ENCODE measurements around the gene MRFAP1L1.

The MRFAP1L1 gene

DNA sequence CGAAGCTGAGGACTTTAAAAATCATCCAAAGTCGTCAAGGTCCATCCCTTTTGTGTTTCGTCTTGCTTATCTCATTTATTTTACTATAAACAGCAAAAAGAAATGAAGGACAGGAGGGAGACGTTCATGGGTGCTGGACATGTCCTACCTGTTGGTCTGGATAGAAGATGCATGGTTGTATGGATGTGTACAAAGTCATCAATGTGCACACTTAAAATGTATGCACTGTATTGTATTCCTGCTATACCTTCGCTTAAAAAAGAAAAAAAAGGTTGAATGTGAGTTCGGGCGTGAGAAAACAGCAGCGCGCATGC, 6.0 kb upstream of the MRFAP1L1 start:
- no peak for DNase-seq

DNA sequence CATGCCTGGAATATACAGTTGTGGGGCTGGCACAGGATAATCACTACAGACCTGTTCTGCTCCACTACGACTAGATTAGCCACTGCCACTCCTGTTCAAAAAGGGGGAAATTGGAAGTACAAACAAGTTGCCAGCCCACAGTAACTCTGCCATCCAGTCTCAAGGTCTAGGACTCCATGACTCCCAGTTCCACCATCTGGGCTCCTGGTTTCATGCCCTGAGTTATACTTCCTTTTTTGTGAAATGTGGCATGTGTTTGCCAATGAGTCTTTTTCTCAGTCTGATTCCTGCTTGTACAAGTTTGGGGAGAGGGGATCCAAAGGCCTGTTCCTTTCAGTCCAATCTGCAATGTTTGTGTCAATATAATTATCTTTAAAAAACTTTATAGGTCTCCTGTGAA, 5.3 kb upstream of the MRFAP1L1 start:
- DNase-seq = no peak

DNA sequence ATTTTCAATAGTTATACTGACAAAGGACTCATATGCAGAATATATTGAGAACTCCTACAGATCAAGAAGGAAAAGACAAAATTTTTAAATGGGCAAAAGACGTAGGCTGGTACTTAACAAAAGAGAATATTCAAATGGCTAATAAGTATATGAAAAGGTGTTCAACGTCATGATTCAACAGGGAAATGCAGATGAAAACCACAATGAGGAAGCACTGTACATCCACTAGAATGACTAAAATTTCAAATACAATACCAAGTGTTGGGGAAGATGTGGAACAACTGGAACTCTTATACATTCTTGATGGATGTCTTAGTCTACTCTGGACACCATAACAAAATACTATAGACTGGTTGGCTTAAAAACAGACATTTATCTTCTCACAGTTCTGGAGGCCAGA, 1.3 kb upstream of the MRFAP1L1 start:
- no peak for DNase-seq

DNA sequence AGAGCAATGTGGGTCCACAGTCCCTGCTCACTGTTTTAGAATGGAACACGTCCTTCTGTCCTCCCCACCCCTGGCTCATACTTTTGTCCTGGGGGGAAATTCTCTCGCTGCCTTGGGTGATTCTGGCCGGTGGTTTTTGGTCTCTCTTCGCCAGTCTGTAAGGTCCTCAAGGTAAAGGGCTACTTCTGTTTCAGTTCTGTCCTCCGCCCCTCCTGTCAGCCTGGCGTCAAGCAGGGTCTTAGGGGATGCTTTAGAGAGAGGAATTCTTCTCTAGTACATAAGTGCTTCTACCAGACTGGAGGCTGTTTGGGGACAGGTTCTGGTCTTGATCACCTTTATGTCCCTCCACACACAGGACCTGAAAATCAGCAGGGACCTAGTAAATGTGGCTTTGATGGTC, 617 bp upstream of the MRFAP1L1 start:
- no peak for DNase-seq

DNA sequence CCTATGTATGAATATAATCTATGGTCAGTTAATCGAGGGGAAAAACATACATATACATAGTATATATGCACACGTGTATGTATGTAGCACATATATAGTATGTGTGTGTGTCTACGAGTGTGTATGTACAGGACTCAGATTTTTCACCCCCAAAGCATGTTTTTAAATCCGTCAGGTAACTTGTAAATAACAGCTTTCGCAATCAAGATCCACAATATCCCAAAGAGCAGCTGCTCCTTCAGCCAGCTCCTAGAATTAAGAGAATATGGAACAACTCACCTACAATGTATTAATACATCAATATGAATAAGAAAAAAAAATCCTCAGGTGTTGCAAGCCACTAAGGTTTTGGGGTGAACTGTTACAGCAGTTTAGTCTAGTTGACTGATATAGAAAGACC, 3.5 kb downstream of the MRFAP1L1 start:
- no peak for DNase-seq

DNA sequence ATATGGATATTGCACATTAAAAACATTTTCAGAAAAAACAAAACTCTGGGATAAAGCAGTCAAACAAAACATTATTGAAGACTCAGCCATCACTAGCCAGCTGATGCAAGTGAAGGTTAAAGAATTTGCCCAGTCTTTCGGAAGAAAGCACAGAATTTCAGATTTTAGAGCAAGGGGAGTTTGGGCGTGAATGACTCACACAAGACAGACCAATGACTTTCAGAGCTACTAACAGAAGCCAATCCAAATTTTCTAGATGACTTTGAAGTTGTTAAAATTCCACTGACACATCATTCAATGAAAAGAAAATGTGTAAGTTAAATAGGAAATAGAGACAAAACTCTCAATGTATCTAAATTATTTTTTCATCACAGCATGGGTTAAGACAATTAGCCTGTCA, 4.0 kb downstream of the MRFAP1L1 start:
- DNase-seq = no peak

DNA sequence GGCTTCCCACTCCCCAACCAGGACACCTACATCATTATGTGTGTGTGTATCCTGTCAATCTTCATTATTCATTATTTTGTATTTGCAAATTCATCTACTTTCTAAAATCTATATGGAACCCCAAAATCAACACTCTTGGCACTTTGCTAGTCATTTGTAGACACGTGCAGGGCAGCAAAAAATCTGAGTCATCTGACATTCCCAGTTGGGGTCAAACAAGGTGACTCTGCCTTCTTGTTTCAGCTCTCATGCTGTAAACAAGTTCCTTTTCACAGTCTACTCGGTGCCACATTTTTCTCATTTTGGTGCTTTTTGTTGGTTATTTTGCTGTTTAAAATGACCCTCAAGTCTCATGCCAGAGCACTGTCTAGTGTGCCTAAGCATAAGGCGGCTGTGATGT, 5.9 kb downstream of the MRFAP1L1 start:
- no peak for DNase-seq

DNA sequence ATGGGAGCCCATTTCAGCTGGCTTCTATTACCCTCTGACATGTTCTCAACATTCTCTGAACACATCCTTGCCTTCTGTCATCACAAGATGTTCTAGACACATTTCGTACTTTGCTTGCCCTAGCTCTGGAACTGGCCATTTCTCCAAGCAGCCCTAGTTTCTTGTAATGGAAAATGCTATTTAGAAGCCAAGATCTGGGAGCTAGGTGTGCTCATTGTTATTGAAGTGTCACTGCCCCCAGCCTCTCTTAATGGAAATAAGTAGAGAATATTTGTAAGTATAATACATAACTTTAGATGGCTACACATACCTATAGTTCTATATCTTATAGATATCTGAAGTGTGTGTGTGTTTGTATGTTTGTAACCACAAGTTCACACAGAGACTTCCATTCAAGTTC, 6.9 kb downstream of the MRFAP1L1 start:
- no peak for DNase-seq

DNA sequence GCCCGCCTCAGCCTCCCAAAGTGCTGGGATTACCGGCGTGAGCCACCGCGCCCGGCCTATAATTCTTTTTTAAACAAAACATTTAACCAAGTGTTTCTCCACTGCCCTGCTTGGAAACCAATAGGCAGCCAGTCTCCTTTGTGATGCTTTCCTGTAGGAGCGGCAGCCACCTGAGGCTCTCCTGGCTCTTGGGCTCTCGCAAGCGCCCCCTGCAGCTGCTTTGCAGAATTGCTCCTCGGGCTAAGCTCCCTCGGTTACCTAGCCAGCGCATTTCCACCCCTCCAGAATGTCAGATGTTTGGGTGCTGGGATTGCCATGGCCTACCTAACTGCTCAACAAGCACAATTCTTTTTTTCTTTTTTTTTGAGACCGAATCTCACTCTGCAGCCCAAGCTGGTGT, 8.3 kb downstream of the MRFAP1L1 start:
- DNase-seq = no peak

DNA sequence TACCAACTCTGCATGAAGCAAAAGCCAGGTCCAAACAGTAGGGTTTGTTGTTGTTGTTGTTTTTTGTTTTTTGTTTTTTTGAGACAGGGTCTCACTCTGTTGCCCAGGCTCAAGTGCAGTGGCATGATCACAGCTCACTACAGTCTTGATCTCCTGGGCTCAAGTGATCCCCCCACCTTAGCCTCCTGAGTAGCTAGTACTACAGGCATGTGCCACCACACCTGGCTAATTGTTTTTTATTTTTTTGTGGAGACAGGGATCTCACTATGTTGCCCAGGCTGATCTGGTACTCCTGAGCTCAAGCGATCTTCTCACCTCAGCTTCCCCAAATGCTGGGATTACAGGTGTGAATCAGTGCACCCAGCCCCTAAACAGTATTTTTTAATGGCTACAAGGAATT, 9.8 kb downstream of the MRFAP1L1 start:
- DNase-seq = no peak

DNA sequence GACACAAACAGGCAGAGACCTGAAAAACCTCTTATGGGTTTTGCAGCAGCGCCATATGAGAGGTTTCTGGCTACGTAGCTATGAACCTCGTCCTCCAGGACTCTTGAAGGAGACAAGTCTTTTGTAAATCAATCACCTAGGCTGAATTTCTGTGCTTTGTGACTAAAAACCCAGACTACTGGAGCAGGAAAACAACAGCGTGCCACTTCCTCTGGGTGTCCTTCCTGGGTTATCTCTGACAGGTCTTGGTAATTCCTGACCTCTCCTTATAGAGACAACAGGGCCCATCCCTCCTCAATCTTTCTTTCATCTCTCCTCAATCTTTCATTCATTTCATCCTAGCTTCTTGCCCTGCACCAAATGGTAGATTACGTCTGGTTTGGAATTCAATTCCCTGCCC, 10.3 kb downstream of the MRFAP1L1 start:
- no peak for DNase-seq

DNA sequence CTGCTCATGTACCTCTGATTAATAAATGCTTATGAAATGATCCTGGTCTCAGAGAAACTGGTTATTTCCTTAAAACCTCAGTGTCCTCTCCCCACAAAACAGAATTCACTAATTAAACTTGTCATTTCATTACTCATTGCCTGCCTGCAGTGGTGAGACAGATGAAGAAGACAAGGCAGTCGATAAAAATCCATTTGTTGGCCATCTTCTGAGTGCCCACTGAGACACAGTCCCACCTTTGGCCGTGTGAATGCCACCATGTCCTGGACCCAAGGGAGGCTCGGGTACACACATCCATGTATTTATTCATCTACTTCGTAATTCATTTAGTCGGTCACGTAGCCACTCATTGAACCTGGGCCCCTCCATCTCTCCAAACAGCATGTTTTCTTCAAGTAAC, 12.5 kb downstream of the MRFAP1L1 start:
- DNase-seq = no peak

DNA sequence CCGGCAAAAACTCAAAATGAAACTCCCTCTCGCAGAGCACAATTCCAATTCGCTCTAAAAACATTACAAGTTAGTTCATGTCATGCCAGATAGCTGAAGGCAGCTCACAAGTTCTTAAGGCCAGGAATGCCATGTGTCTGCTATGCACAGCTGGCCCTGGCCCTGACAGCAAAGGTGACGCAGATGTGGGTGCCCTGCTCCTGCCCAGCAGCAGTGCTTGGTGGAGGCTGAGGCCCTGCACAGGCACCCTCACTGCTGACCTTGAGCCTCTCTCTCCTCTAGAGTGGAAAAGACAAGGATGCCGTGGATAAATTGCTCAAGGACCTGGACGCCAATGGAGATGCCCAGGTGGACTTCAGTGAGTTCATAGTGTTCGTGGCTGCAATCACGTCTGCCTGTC, 13.1 kb downstream of the MRFAP1L1 start:
- DNase-seq = no peak

DNA sequence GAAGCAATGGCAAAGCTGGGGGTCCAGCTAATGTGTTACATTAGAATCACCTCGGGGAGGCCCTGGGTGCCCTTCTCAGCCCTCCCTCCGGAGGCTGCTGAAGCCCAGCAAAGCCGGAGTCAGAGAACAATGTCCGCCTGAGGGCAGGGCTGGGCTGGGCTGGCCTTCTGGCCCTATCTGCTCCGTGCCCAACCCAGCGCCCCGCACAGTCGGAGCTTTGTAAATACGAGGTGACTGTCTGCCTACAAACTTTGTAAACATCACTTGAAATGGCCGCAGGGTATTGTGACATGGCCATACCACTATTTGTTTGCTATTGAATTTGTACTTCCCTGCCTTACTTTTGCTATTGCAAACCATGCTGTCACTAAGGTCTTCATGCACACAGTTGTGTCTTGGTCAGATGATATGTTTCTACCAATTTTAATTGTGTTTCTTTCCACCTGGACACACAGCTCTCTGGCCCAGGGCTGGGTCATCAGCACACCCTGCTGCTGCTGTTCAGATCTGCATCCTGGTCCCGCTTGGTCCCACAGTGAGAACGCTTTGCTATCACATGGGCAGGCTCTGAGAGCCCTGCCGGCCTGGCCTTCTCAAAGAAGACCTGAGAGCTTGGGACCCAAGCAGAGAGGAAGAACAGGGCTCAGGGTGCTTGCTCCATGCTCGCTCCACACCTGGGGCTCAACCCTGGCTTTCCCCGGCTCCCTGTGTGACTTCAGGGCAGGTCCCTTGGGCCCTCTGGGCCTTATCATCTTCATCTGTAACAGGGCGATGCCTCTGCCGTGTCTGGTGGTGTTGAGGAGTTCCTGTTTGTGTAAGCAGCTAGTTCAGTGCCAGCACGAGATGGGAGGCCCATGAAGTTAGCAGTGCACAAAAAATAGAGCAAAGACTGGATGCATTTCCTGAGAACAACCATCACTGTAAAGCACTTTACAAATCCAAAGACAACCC, 13.7 kb downstream of the MRFAP1L1 start:
- DNase-seq = no peak

DNA sequence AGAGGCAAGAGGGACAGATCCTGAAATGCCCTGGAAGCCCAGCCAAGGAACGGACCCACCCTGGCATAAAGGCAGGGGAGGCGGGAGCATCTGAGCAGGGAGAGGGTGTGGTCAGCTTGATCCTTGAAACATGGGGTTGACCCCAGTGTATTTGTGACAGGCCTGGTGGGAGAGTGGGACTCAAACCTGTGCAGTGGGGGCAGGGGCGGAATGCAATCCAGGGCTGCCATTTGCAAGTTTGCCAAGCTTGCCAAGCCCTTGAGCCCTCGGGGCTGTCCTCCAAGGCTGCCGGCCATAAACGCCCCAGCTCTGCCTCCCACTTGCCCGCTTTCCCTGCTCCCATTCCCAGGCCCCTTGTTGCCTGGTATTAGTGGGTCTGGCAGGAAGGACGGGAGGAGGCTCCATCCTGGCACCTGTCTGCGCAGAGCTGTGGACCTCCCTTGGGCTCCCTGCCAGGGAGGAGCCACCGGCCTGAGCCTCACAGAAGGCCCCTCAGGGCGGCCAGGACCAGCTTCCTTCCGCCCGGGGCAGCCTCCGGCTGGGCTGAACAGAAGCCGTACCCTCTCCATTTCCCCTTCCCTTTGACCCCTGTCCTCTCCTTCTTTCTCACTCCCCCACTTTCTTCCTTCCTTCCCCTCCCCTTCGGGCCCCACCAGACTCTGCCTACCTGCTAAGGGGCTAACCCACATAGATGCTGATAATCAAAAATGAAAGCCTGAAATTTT, 15.3 kb downstream of the MRFAP1L1 start:
- DNase-seq = no peak

DNA sequence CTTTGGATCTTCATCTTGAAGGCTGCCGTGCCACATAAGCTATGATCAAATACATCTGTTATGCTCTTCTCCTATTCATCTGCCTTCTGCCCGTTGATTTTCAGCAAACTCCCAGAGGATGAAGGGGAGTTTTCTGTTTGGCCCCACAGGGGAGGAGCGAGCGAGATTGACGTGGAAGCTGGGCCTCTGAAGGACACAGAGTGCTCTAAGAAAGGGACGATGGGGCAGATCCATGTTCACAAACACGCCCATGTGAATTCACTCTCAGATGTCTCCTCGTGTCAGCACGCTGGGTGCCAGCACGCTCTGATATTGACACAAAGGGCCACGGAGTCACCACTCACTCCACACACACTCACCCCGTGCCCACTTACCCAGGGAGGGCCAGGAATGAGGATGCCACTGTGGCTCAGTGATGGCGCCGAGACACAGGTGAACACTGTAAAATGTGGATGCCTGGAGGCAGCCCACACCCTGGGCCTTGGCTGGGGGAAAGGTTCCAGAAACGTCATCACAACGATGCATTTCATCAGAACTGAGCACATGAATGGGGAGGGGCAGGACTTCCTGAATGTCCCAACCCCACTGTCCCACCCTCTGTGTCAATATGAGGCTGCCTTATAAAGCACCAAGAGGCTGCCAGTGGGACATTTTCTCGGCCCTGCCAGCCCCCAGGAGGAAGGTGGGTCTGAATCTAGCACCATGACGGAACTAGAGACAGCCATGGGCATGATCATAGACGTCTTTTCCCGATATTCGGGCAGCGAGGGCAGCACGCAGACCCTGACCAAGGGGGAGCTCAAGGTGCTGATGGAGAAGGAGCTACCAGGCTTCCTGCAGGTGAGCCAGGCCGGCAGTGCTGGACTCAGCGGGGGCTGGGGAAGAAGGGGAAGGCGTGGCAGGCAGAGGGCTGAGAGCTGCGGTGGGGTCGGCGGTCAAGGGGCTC, 16.2 kb downstream of the MRFAP1L1 start, which contains the start of gene S100P:
Gene S100P (plus strand): TSS at position 648 of the 946 bp plus-strand sequence. CDS start 55 bp downstream, at position 703.
- no peak for DNase-seq

DNA sequence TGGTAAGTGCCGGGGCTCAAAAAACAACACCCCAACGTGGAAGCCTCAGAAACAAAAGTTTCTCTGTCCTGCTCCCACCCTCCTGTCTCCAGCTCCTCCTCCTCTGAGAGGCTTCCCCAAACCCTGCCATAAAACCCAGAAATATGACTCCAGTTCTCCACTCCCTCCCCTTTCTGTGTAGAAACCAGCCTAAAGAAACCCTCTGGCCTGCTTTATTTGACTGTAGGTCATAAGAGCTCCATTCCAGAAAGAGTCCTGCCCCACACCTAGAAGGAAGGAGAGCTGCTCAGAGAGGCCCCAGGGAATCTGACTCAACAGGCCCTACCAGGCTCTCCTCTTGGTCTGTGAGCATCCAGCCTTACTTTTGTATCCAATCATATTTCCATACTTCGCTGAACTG, 16.9 kb downstream of the MRFAP1L1 start:
- DNase-seq = no peak

DNA sequence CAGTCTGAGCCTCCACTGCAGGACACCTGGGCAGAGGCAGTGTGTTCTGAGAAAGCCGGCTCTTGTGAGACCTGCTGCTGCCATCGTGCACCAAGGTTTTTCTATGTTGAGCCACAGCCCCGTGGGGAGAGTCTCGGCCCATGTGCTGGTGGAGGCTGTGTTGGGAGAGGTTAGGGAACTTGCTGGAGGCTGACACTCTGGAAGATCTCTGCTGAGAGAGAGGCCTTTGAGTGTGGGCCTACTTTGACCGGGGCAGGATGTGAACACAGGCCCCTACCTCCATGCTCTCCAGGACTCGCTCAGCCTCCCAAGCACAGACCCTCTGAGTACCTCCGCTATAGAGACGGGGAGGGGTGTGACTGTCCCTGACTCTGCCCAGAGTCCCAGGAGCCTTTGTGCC, 17.3 kb downstream of the MRFAP1L1 start:
- no peak for DNase-seq

DNA sequence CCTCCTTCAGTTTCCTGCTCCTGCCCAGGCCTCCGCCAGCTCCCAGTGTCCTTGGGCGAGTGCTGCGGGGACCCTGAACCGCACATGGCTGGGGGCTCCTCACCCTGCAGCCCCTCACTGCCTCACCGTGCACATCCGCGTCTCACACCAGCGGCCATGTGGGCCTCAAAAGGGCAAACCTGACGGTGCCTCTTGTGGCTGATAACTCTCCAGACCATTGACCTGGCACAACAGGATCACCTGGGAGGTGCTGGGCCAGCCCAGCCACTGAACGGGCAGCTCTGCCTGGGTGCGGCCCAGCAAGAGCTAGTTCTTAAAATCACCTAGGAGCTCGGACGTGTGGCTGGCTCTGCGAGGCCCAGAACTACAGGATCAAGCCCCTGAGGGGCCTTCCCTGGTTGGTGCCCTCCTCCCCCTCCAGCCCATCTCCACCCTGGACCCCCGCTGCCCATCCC, 20.1 kb downstream of the MRFAP1L1 start:
- DNase-seq = no peak

DNA sequence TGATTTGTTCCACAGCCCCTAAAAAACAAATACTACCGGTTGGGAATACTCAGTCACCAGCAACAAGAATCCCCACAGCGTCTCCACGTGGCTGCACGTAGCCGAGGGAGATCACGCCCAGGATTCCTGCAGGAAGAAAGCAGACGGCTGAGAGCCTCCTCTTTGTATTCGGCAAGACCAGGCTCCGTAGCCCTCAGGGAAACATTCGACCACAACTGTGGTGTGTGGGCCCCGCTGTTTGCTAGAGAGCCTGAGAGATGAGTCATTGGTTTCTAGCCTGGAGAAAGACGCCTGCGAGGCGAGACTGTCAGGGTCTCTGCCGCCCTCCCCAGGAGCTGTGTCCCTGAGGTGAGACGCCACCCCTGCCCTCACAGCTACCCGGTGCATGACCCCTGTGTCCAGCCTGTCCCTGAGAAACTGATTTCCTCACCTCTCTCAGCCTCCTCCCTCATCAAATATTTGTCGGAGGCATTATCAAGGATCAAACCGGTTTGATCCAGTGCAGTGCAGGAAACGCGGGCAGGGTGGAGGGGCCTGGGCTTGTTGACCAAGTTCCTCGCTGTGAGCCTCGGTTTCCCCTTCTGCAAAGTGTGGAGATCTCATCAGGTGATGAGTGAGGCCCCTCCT, 20.7 kb downstream of the MRFAP1L1 start:
- no peak for DNase-seq

DNA sequence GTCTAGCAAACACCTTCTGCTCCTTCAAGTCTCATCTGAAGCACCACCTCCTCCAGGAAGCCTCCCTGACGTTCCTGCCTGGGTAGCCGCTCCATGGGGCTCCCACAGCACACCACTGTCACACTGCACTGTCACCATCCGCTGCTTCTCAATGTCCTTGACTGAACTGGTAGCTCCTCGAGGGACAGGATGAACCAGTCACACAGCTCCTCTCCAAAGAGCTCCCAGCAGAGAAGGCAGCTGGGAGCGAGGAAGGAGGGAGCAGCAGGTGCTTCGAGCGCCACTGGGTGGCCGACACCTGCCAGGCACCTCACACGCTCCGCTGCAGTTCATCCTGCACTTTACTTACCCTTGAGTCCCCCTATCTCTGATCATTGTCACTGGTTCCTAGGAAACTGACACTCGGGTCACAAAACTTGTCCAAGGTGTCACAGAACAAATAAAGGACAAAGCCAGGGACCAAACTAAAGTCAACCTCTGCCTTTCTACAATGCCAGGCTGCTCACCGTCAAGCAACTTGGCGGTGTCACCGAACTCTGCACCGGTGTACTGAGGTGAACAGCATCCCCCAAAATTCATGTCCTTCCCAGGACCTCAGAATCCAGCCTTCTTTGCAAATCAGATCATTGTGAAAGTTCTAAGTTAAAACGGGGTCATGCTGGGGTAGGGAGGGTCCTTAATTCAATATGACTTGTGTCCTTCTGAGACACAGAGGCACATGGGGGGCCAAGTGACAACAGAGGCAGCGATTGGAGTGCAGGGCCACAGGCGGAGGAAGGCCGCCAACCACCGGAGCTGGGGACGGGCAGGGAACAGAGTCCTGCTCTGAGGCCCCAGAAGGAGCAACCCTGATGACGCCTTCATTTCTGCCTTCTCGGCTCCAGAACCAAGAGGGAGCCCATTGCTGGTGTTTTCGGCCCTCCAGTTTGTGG, 21.5 kb downstream of the MRFAP1L1 start:
- no peak for DNase-seq
